ENCODE data around the gene PTTG1IP2.

Gene PTTG1IP2

DNA sequence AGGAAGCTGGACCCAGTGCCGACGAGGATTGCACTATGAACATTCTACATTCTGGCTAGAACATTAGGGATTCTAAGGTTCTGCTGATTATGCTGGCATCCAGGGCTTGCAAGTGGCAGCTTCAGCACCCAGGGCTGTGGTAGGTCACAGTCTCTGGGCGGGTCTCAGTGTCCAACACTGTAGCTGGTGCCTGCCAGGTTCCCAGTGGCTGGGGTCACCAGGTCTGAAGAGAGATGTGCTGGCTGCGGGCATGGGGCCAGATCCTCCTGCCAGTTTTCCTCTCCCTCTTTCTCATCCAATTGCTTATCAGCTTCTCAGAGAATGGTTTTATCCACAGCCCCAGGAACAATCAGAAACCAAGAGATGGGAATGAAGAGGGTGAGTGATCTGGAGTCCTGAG, at the start of gene PTTG1IP2:
PTTG1IP2 (plus strand) TSS at position 86 of the 400 bp plus-strand sequence; CDS start at position 234, 148 bp downstream.
- DNase-seq, result no peak

DNA sequence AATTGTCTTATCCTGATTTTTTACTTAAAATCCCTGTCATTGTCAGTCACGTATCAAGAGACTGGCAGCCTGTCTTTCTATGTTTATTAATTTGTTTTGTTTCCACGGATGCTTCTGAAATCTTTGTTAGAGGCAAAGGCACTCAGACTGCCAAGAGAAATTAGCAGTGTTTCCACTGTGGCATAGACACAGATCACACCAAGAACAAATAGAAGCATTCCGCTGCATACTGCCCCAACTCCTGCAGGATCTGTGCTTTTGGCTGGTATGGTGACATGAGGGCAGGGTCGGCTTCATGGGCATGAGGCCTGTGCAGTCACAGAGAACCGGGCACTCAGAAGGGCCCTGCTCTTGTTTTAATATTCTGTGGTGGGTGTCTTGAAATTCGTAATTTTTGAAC, 47.8 kb upstream of the PTTG1IP2 start:
- DNase-seq, result no peak

DNA sequence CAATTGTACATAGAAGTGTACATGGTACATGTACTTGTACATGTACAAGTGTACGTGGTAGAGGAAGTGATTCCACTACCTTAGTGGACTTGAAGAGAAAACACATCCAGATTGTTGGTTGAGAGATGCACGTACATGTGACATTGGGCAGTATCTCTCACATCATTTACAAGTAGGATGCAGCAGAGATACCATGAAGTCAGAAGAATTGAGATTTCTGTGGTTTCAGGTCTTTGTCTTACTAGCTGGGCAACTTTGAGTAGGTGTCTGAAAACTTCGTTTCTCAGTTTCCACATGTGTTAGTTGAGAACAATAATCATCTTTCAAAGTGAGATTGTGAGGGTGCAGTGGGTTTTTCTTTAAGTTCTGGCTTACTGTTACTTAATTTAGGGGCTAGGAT, 44.7 kb upstream of the PTTG1IP2 start:
- no peak for DNase-seq

DNA sequence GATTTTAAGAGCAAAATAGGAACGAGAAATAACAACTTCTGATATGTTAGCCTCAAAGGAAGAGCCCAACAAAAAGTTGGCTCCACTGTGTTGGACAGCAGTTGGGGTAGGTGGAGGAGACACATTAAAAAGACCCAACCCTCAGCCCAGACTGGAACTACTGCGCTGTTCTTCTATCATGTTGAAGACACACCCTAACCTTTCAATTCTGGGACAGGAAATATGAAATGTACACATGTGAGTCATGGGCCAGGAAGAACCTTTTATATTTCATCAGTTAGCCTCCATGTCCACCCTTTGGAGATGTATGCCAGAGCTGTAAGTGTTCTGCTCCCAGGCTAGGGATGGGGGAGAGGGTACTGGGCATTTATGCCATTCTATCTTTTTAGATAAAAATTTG, 44.1 kb upstream of the PTTG1IP2 start:
- no peak for DNase-seq

DNA sequence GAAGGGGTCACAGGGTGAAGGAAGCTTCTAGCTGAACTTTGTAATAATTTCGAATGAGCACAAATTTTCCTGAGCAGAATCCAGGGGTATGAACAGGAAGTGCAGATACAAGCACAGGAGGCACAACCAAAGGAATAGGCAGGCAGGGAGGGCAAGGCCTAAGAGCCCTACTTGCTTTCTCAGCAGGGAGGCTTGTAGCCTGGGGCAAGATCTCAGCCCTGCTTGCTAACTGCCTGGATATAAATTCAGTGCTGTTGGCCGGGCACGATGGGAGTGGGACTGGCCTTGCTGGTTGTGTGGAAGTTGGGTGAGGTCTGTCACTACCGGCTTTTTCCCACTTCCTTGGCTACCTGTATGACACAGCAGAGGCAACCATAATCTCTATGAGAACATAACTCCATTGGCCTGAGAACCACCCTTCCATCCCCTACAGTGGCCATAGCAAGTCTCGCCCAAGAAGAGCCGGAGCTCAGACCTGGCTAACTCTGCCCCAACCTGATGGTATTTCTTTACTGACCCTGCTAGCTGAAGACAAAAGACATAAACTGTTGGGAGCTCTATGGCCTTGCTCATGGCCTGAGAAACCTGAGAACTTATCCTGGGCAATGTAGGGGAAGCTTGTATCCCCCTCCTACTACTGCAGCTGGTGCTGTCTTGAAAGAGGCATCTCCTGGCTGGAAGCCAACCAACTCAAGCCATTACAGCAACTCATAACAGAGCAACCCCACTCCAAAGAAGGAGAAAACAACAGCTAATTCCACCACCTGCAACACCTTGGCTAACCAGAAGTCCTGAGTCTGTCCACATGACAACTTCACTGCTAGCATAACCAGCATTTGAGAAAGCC, 38.6 kb upstream of the PTTG1IP2 start:
- DNase-seq, result no peak

DNA sequence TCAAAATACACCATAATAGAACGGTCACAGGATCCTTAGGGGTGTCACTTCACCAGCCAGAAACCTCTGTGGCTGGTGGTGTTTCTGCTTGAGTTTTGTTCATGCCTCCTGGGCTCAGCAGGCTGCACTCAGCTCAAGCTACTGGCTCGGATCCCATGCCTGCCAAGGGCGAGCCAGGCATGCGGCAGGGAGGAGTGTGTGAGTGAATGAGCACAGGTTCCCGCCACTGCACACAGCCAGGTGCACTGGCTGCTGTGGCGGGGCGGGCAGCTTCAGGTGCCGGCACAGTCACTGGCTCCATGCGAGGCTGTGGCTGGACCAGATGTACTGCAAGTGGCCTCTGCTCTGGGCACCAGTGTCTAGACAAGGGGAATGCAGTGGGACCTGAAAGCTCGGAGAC, 36.7 kb upstream of the PTTG1IP2 start:
- DNase-seq, result no peak

GRCh38 chr7:90433221-90433620, 36.2 kb upstream of the PTTG1IP2 start:
- no peak for DNase-seq

DNA sequence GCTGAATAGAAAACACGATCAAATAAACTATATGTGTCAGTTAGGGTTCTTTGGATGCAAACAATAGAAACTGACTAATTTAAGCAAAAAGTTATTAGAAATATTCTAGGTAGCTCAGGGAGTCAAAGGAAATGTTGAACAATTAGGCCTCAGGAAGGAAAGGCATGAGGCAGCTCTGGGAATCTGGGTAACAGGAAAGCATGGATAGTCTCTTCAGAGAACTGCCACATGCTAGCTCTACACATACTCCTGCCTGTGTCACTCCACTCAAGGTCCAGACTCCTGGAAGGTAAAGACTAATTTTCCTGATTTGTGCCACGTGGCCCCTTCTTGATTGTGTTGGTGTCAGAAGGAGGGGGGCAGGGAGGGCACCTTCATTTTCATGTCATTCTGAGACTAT, 23.8 kb upstream of the PTTG1IP2 start:
- DNase-seq, result no peak

- no peak for DNase-seq
Observed at GRCh38 chr7:90446137-90446899, 23.1 kb upstream of the PTTG1IP2 start.

DNA sequence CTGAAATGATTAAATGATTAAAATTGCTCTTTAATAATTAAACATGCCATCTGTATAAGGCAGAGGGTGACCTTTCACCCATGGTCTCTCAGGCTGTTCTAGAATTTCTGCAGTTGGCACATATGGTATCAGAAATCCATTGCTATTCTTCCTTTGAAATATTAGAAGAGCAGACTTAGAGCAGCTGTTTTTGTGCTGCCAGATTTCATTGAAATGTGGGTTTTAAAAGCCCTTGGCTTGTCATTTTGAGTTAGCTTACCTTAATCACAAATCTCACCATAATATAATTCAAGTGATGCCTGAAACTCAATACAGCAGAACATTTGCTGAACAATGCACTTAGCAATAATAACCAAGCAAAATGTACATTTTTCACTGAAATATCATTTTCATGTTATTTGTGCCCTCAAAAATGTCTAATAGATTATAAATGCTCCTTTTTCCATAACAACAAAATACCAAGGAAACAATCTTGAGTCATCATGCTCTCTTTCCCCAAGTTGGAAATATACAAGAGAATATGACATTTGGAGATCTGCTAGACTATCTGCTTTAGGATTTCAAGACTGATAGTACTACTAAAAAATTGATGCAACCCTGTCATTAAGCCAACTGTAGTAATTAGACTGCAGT, 16.1 kb upstream of the PTTG1IP2 start:
- no peak for DNase-seq

DNA sequence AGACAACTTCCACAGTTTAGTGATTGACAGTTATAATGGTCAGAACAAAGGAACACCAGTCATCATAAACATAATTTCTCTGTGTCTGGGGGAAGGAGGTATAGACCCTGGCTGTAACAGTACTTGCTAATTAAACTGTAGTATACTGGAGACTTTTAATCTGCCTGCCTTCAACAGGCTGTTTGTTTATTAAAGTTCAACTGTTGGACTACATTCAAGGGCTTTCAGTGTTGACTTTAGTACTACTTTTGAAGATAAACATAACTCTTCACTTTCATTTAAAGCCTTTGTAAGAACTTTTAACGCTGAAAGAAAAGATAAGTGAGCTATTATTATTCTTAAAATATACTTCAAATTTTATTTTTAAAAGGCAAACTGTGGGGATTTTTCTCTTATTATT, 15.5 kb upstream of the PTTG1IP2 start:
- DNase-seq, result no peak

DNA sequence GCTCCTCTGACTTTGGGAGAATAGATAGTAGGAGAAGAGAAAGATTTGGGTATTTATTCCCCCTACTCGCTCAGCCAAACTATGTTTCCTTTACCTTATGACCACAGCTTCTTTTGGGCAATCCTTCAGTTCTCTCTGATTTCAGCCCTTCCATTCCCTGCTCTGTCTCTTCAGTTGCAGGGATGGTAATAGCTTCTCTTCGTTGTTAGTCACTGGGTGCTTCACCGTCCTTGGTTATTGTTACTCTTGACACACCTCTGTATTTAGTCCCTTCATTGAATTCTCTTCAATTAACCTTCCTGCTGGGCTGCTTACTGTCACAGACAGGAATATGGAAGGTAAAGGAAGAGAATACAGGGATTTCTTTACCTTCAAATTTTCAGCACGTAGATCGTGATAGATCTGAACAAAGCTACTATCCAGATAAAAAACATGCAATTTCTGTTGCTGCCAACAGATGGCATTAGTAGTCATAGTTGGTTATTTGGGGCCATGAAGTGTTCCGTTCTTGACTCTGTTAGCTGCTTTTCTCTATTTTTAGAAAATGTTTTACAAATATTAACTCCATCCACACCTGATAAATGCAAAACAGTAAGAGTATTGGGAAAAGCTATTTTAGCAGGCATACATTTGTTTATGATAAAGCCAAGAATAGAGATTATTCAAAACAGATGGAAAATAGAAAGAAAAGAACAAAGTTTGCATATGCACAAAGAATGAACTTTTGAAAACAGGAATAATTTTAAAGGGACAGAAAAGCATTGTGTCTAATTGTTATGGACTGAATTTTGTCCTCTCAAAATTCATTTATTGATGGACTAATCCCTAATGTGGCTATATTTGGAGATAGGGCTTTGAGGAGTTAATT, 14.0 kb upstream of the PTTG1IP2 start:
- peak in 2 of 6 experiments; percentile 32 to 42 for DNase-seq

DNA sequence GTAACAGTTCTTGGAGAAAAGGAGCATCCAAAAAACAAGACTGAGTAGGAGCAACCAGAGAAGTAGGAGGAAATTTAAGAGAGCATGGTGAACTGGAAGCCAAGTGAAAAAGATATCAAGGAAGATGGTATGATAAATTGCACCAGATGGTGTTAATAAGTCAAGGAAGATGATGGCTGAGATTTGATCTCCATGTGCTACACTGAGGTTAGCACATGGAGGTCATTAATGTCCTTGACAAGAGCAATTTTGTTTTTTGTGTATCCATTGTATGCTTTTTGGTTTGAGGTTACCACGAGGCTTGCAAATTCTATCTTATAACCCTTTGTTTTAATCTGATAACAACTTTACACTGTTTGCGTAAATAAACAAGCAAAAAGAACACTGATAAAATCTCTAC, 11.3 kb upstream of the PTTG1IP2 start:
- DNase-seq, result no peak

GRCh38 chr7:90459888-90460287, 9.6 kb upstream of the PTTG1IP2 start:
- no peak for DNase-seq

DNA sequence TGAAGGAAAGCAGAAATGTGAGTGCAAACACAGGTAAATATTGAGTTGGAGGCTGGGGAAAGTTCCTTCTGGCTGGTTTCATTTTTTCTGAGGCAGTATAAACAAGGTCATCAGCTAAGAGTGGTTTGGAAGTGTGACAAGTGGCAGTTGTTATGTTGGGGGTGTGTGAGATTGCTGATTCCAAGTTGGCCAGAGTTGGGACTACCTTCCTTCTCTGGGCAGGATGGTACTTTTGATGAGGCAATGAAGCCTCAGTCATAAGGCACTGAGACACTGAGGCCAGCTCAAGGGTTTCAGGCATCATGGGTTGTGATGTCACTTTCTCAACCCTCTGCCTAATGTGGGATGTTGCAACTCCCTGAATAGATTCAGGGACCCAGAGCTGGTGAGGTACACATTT, 8.2 kb upstream of the PTTG1IP2 start:
- DNase-seq, result no peak

DNA sequence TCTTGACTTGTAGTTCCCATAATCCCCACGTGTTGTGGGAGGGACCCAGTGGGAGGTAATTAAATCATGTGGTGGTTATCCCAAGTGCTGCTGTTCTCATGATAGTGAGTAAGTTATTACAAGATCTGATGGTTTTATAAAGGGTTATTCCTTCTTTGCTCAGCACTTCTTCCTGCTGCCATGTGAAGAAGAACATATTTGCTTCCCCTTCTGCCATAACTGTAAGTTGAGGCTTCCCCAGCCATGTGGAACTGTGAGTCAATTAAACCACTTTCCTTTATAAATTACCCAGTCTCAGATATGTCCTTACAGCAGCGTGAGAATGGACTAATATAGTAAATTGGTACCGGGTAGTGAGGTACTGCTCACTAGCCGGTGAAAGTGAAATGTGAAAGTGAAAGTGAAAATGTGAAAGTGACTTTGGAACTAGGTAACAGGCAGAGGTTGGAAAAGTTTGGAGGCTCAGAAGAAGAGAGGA, 6.2 kb upstream of the PTTG1IP2 start:
- DNase-seq, result peak in 4 of 6 experiments; percentile 11 to 89 (median 81)

DNA sequence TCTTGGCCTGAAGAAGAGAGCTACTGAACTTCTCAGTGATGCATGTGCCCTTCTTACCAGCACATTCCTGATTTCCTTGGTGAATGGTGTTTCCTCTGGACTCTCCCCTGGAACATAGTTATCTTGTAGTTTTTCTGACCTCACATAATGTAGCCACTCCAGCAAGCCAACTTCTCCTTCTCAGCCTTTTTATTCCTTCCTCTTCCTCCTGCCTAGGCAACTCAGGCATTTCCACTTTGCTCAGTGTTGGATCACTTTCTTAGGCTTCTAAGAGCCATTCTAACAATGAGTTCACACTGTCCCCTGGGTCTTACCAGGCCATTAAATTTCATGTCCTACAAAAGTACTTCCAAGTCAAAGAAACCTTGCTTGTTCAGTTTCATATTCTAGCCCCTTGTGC, 3.6 kb upstream of the PTTG1IP2 start:
- DNase-seq, result no peak

- DNase-seq, result no peak
Observed at GRCh38 chr7:90472805-90473540, 3.5 kb downstream of the PTTG1IP2 start.

- no peak for DNase-seq
Observed at GRCh38 chr7:90473814-90474213, 4.4 kb downstream of the PTTG1IP2 start.

DNA sequence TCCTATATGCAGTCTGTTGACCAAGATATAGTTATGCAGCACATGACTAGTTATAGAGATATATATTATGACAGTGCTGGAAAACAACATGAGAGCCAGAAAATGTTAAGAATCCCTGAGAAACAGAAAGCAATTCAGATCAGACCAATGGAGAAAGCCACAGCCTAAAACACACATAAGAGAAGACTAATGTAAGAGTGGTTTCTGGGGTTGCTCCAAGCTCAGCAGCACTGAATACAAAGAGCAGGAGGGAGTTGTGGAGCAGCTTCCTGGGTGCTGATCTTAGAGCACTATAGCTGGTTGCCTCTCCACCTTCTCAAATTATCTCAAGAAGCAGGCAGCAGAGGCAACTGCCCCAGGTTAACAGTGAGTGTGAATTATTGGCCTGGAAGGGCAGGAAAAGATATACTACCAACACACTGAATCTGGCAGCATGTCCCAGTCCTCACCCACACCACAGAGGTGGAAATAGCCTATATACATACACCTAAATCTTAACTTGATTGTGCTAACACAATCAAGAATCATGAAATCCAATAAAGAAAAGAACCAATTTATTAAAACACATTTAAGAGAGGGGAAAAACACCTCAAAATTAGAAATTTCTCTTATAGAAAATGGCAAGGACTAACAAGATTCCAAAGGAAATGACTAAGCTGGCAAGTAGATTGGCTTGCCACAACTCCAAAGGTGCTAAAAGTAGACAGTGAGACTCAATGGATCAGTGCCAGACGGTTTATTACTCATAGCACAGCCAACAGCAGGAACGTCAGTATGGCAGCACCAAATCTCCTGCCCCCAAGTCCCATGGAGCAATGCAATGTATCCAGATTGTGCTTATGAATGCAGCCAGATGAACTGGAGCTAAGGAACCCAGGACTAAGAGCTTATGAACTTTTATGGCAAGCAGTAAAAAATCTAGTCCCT, 5.1 kb downstream of the PTTG1IP2 start:
- no peak for DNase-seq

GRCh38 chr7:90483251-90483650, 13.8 kb downstream of the PTTG1IP2 start:
- DNase-seq, result no peak
